ENCODE measurements around the gene PPP1R3E. TPM values are rescaled to one million over a fixed set of nuclear protein-coding genes. Genes with fewer than 3 reads are reported as not detected.

Gene PPP1R3E
- total RNA-seq, 4 donors from 2014 or later: 9.1 to 13.9 (median 11.0) TPM

DNA sequence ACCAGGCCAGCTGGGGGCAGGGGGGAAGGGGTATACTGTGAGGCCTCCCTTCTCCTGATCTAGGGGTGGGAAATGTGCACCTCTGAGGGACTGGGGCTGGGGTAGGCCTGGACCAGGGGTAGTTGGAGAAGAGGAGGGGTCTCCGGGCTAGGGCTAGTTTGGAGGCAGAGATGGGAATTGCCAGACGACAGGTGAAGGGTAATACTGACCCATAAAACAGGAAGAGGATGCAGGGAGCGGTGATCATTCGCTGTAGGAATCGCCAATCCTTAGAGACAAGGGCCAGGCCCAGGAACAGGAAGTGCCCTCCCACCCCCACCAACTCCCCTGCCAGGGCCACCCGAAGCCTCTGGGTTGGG lies 45.6 kb upstream of the PPP1R3E start:
- no peaks in the 10 kb centered on the region for H3K36me3 ChIP-seq
- no peak for TF ChIP-seq POLR2A (IDR thresholded peaks at IDR 0.05)
- no peak for TF ChIP-seq POLR2AphosphoS5 (IDR thresholded peaks at IDR 0.05)
- no peak for TF ChIP-seq CTCF (IDR thresholded peaks at IDR 0.05)
- TF ChIP-seq EP300 (IDR thresholded peaks at IDR 0.05; ENCODE audit: low read depth): no peak
- no peaks in the 10 kb centered on the region for H3K9me3 ChIP-seq
- no peak for DNase-seq
- in situ Hi-C loops (cut with MboI; ENCODE audit: low pct_ligation_motif_present in 1 of 4, low pct_unique_long_range_greater_than_20kb in 1 of 4, low sequenced_read_pairs in 3 of 4): loop anchor here in 2 of 4 donors (25.0 kb wide), 1 partner anchor 214 kb away; the partner anchor contains the start of genes AP1G2 (in 2 of the 2), THTPA (in 2 of the 2) and ZFHX2 (in 2 of the 2)
- intact Hi-C loops (cut with DNase I; ENCODE audit: low total_unique reads): no loop called here
- H3K27me3 ChIP-seq: peaks cover 25% of the 10 kb centered on the region
- H3K27ac ChIP-seq: no peak overlapping the region
- peaks cover 6 to 17% (median 13%) of the 10 kb centered on the region in 4 donors for H3K4me1 ChIP-seq
- WGBS, 2 donors (ENCODE audit: low coverage in 1 of 2): 80 to 92% methylated on average over 5 to 6 of the region's 6 CpGs
- no peak overlapping the region for H3K4me3 ChIP-seq

- no peak overlapping the region for H3K4me3 ChIP-seq
- peaks cover 6 to 12% (median 11%) of the 10 kb centered on the region in 4 donors for H3K4me1 ChIP-seq
- 82 to 94% methylated on average over 8 to 19 of the region's 19 CpGs for WGBS, 2 donors (ENCODE audit: low coverage in 1 of 2)
- intact Hi-C loops (cut with DNase I; ENCODE audit: low total_unique reads) (no loop called here), in situ Hi-C loops (cut with MboI; ENCODE audit: low pct_ligation_motif_present in 1 of 4, low pct_unique_long_range_greater_than_20kb in 1 of 4, low sequenced_read_pairs in 3 of 4) (loop anchor here in 2 of 4 donors (25.0 kb wide), 1 partner anchor 215 kb away; the partner anchor contains the start of genes AP1G2 (in 2 of the 2), THTPA (in 2 of the 2) and ZFHX2 (in 2 of the 2))
- H3K27me3 ChIP-seq: peaks cover 19% of the 10 kb centered on the region
- H3K36me3 ChIP-seq: no peaks in the 10 kb centered on the region
- no peak for DNase-seq
- H3K27ac ChIP-seq: no peak overlapping the region
- H3K9me3 ChIP-seq: no peaks in the 10 kb centered on the region
- no peak for TF ChIP-seq POLR2A (IDR thresholded peaks at IDR 0.05)
- no peak for TF ChIP-seq CTCF (IDR thresholded peaks at IDR 0.05)
- no peak for TF ChIP-seq EP300 (IDR thresholded peaks at IDR 0.05; ENCODE audit: low read depth)
- TF ChIP-seq POLR2AphosphoS5 (IDR thresholded peaks at IDR 0.05): no peak
Measured at GRCh38 chr14:23347406-23348296, 45.0 kb upstream of the PPP1R3E start.

DNA sequence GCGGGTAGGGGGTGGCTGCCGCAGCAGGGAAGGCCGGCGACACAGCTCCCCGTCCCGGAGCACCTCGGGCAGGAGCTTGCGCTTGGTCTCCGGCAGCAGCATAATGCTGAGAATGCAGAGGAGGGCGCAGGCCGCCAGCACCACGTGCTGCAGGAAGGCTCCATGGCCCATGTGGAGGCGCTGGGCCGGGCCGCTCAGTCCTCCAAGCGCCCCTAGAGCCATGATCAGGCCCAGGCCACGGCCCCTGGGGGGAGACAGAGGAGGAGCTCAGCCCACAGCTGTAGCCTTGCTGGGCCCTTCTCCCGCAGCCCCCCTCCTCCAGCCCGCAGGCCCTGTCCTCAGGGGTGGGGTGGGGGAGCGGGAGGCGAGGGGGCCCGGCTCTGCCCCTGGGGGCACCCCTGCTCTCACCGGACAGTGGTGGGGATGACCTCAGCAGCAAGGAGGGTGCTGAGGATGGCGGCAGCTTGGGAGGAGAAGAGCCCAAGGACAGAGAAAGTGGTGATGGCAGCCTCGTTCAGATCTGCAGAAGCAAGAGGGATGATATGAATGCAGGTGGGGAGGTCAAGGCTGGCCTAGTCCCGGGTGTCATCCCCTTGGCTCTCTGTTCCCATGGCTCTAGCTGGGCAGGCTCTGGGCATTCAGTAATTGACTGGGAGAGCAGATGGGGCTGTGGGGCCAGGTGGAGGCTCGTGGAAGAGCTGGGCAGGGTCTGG lies 44.2 kb upstream of the PPP1R3E start:
- TF ChIP-seq POLR2AphosphoS5 (IDR thresholded peaks at IDR 0.05) (no peak), POLR2A (IDR thresholded peaks at IDR 0.05) (no peak), EP300 (IDR thresholded peaks at IDR 0.05; ENCODE audit: low read depth) (no peak), CTCF (IDR thresholded peaks at IDR 0.05) (no peak)
- no peak overlapping the region for H3K4me3 ChIP-seq
- intact Hi-C loops (cut with DNase I; ENCODE audit: low total_unique reads) (no loop called here), in situ Hi-C loops (cut with MboI; ENCODE audit: low pct_ligation_motif_present in 1 of 4, low pct_unique_long_range_greater_than_20kb in 1 of 4, low sequenced_read_pairs in 3 of 4) (loop anchor here in 2 of 4 donors (25.0 kb wide), 1 partner anchor 215 kb away; the partner anchor contains the start of genes AP1G2 (in 2 of the 2), THTPA (in 2 of the 2) and ZFHX2 (in 2 of the 2))
- no peaks in the 10 kb centered on the region for H3K36me3 ChIP-seq
- 60 to 94% methylated on average over 1 to 22 of the region's 27 CpGs for WGBS, 2 donors (ENCODE audit: low coverage in 1 of 2)
- peaks cover 16% of the 10 kb centered on the region for H3K27me3 ChIP-seq
- no peaks in the 10 kb centered on the region for H3K9me3 ChIP-seq
- H3K27ac ChIP-seq: no peak overlapping the region
- peaks cover 3 to 4% (median 3%) of the 10 kb centered on the region in 4 donors for H3K4me1 ChIP-seq
- no peak for DNase-seq
